Ovary (tissue), 9 donors: ENCODE results near the gene PRKCE. TPM values are rescaled to one million over a fixed set of nuclear protein-coding genes. Genes with fewer than 3 reads are reported as not detected.

Experiments used
- DNase-seq, 5 donors: peaks; one replicate each; pipeline ENCODE4 v3.0.0-alpha.2; 2019 to 2020
- H3K27ac ChIP-seq, 2 donors: fragments of 200-600 bp; one replicate each; pipeline versions ENCODE4 v1.5.1 to v1.8.0; 2019 to 2022
- H3K27me3 ChIP-seq: fragments of 200-600 bp; one replicate; pipeline ENCODE4 v1.8.0; 2022
- H3K36me3 ChIP-seq: fragments of 200-600 bp; sonication (generic); one replicate; pipeline ENCODE4 v1.5.1; 2019
- H3K4me1 ChIP-seq: one replicate; pipeline ENCODE4 v1.8.1; 2013; ENCODE audit warnings: mild to moderate bottlenecking, moderate library complexity; ENCODE audit not compliant: insufficient read depth
- H3K4me3 ChIP-seq: fragments of 200-600 bp; sonication (generic); one replicate; pipeline ENCODE4 v1.5.1; 2017
- H3K9me3 ChIP-seq, 2 donors: fragments of 200-600 bp in 1 of 2; sonication (generic) in 1 of 2; one replicate each; pipeline versions ENCODE4 v1.5.1 to v1.8.1; 2013 to 2019; ENCODE audit warnings: mild to moderate bottlenecking in 1 of 2, moderate library complexity in 1 of 2
- EP300 ChIP-seq: sonication (generic); formaldehyde crosslinking; IDR thresholded peaks from one replicate; pipeline ENCODE4 v1.6.1; 2017; ENCODE audit warnings: antibody characterized with exemption
- POLR2A ChIP-seq: fragments of 450-650 bp; IDR thresholded peaks from one replicate; pipeline ENCODE4 v1.6.1; 2017; ENCODE audit warnings: antibody characterized with exemption, mild to moderate bottlenecking, moderate library complexity
- WGBS, 3 donors: extraction: QIAGEN DNeasy Blood & Tissue Kit in 1 of 3; methylation state at CpG; one replicate each; pipeline versions ENCODE4 v1.1.5 to v1.1.7; 2013 to 2017; 5-methylcytosine and 5-hydroxymethylcytosine counted together
- intact Hi-C, 4 donors: fragments of 100-400 bp; cut with DNase I; formaldehyde crosslinking; loops; one replicate each; pipeline versions ENCODE4 v1.11.0 to v1.15.1; 2022 to 2023
- polyA plus RNA-seq, 2 donors: library from polyadenylated mRNA; stranded (reverse); fragments of 200-250 nt in 1 of 2; fragments of 350-450 nt in 1 of 2; fragmentation: Illumina TruSeq in 1 of 2; extraction: RNeasy Lipid Tissue Mini Kit (QIAGEN cat#74804) in 1 of 2; gene quantifications; one replicate each; pipeline ENCODE4 v1.2.3, GENCODE V29; 2013 to 2014
- total RNA-seq, 7 donors: library from RNA; depleted of rRNA in 2 of 7; stranded (reverse); fragments of >200 nt in 2 of 7; fragmentation: NEBNext Ultra II Directional in 3 of 7; extraction: Animal tissue kit (Norgen Biotek cat#: 25700) in 3 of 7; gene quantifications; one replicate each; pipeline versions ENCODE4 v1.1.0 to v1.2.4, GENCODE V29; 2016 to 2023
- TF ChIP-seq, protein P1 (sequence below), 3 donors: fragments of 450-650 bp in 2 of 3; fragments of 200-600 bp in 1 of 3; IDR thresholded peaks; one replicate each; pipeline versions ENCODE4 v1.5.1 to v1.8.0; 2016 to 2022; ENCODE audit warnings: antibody characterized with exemption in 3 of 3, mild to moderate bottlenecking in 1 of 3
- donor health status: DM: no; HTN: no; CAD: no; lungs with moderate emphysema.
- donor health status: DM: no; HTN: no; CAD: no.
- donor health status: Bipolar disorder and iron deficiency.
- donor health status: DM: yes; HTN: yes; CAD: no.
- donor health status: DM: no; HTN: no; CAD: no.
- donor health status: DM: yes; HTN: yes; CAD: no.

PRKCE gene
- total and polyA plus RNA-seq, 9 donors, result 3.1 to 22.8 (median 12.8) TPM

GRCh38 chr2:46091004-46091403, 439.5 kb downstream of the PRKCE start:
- no peak for DNase-seq
- Histone ChIP-seq H3K36me3 (no peaks in the 10 kb centered on the region), H3K9me3 (no peaks in the 10 kb centered on the region), H3K4me1 (peaks cover 2% of the 10 kb centered on the region), H3K27ac (no peak overlapping the region), H3K4me3 (no peak overlapping the region), H3K27me3 (no peaks in the 10 kb centered on the region)
- WGBS, 3 donors, result 17 to 57% (median 36%) methylated on average over 3 of the region's 3 CpGs
- intact Hi-C loops, result no loop called here
- TF ChIP-seq POLR2A (no peak), EP300 (no peak)
- TF ChIP-seq, protein P1, sequence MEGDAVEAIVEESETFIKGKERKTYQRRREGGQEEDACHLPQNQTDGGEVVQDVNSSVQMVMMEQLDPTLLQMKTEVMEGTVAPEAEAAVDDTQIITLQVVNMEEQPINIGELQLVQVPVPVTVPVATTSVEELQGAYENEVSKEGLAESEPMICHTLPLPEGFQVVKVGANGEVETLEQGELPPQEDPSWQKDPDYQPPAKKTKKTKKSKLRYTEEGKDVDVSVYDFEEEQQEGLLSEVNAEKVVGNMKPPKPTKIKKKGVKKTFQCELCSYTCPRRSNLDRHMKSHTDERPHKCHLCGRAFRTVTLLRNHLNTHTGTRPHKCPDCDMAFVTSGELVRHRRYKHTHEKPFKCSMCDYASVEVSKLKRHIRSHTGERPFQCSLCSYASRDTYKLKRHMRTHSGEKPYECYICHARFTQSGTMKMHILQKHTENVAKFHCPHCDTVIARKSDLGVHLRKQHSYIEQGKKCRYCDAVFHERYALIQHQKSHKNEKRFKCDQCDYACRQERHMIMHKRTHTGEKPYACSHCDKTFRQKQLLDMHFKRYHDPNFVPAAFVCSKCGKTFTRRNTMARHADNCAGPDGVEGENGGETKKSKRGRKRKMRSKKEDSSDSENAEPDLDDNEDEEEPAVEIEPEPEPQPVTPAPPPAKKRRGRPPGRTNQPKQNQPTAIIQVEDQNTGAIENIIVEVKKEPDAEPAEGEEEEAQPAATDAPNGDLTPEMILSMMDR (IDR thresholded peaks at IDR 0.05), result no peak

DNA sequence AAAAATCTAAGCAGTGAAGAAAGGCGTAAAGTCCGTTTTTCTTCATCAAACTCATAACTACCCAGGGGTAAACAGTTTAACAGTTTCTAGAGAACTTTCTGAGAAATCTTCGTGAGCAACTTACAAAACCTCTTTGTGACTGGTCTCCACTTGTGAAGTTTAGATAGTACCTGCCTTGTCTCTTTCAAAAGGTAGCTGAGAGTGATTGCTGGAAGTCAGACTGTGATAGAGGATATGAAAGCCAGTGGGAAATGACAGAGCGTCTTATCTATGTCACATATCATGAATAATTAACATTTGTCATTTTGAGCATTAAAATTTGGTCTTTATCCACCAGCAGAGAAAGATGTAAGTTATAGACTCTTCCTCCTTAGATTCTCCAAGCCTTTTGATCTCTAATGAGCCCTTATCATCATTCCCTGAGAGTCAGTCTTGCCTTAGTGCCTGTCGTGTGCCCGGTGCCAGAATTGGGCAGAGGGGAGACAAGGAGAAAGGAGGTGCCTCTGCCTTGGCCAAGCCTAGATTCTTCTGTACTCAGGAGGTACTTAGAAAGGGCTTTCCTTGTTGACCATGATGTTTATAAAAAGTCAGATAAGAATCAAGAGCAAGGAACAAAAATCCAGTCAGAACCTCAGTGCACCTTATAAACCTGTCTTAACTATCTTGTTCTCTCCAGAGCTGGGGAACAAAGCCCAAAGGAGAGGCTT, 440.6 kb downstream of the PRKCE start:
- TF ChIP-seq EP300, result no peak
- TF ChIP-seq, protein P1 (IDR thresholded peaks at IDR 0.05), result no peak
- no peaks in the 10 kb centered on the region for H3K9me3 ChIP-seq
- H3K4me1 ChIP-seq, result peaks cover 2% of the 10 kb centered on the region
- 72 to 91% (median 82%) methylated on average over 6 of the region's 6 CpGs for WGBS, 3 donors
- no peaks in the 10 kb centered on the region for H3K27me3 ChIP-seq
- no peak for DNase-seq
- H3K27ac ChIP-seq, result no peak overlapping the region
- no peak overlapping the region for H3K4me3 ChIP-seq
- H3K36me3 ChIP-seq, result no peaks in the 10 kb centered on the region
- intact Hi-C loops, result no loop called here

GRCh38 chr2:46094689-46095088, 443.2 kb downstream of the PRKCE start:
- Histone ChIP-seq H3K4me1 (peaks cover 7% of the 10 kb centered on the region), H3K9me3 (no peaks in the 10 kb centered on the region), H3K27ac (no peak overlapping the region), H3K4me3 (no peak overlapping the region), H3K27me3 (no peaks in the 10 kb centered on the region), H3K36me3 (no peaks in the 10 kb centered on the region)
- WGBS, 3 donors, result 67 to 99% (median 82%) methylated on average over 3 of the region's 3 CpGs
- intact Hi-C loops, result no loop called here
- TF ChIP-seq, protein P1 (IDR thresholded peaks at IDR 0.05), result no peak
- TF ChIP-seq POLR2A (no peak), EP300 (no peak)
- no peak for DNase-seq

- Histone ChIP-seq H3K4me3 (no peak overlapping the region), H3K27ac (no peak overlapping the region), H3K27me3 (no peaks in the 10 kb centered on the region), H3K36me3 (no peaks in the 10 kb centered on the region), H3K9me3 (no peaks in the 10 kb centered on the region), H3K4me1 (peaks cover 7% of the 10 kb centered on the region)
- no peak for DNase-seq
- no peak for TF ChIP-seq EP300
- TF ChIP-seq, protein P1 (IDR thresholded peaks at IDR 0.05), result no peak
- TF ChIP-seq POLR2A, result no peak
- intact Hi-C loops, result no loop called here
- WGBS, 3 donors, result 70 to 81% (median 80%) methylated on average over 1 of the region's 1 CpG
Measured at GRCh38 chr2:46095830-46096229, 444.4 kb downstream of the PRKCE start.
